Stimulated activated CD8-positive, alpha-beta memory T cell treated with anti-CD3 and anti-CD28 coated beads, Interleukin-15, amount 100 ng/mL, for 4 hours (primary cell): ENCODE data around the gene UQCRC2.
"Not testable (repeated sequence)": the region's sequence is repeated elsewhere in the genome, so short reads cannot be mapped to it uniquely, and the experiment has no call there.

Experiments
- DNase-seq, 2 donors: peaks; one replicate each; pipeline ENCODE4 v3.0.0-alpha.2; 2020; ENCODE audit warnings: low read depth in 2 of 2

The UQCRC2 gene

DNA sequence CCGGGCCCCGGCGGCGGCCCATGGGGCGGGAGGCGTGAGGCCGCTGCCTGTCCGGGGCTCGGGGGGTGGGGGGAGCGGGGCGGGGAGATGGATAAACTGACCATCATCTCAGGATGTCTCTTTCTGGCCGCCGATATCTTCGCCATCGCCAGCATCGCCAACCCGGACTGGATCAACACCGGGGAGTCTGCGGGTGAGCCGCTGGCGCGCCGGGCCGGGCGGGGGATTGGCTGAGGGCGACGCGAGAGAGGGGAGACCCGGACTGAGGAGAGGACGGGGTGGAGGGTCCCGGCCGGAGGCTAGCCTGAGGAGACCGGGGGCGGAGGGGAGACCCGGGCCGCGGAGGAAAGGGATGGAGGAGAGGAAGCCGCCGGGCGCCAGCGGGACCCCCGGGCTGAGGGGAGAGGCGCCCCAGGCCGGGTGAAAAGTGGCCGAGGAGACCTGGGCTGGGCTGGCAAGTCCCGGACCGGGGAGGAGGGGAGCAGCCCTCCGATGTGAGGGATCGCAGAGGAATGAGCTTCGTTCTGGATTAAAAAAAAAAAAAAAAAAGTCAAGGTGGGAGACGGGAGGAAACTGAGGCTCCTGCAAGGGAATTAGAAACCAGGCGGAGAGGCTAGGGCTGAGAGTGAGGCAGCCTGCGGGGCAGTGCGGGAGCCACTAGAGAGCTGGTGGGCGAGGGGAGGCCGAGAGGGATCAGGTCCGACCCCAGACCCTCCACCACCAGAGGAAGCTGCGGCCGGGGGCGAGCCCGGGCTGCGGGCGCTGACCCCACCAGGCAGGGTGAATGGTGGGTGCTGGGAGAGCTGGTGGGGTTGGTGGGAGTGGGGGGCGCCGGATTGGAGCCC, 55.3 kb downstream of the UQCRC2 start:
- DNase-seq, result peak in 1 of 2 donors; percentile 7

DNA sequence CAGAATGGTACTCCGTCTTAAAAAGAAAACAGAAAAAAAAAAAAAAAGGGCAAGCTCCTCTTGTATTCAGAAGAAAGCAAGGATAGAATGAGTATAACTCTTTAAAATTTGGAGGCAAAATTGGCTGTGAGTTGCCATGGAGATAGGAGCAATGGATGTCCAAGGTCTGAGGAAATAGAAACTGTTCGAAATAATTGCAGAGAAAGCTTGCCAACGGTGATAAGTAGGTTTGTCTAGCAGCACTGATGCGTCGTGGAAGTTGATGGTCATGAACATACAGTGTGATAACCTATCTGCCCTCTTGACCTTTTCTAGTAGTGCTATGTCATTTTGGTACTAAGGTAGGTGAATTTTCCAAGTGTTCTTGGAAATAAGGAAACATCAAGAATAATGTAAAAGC, 57.7 kb downstream of the UQCRC2 start:
- DNase-seq, result no peak

DNA sequence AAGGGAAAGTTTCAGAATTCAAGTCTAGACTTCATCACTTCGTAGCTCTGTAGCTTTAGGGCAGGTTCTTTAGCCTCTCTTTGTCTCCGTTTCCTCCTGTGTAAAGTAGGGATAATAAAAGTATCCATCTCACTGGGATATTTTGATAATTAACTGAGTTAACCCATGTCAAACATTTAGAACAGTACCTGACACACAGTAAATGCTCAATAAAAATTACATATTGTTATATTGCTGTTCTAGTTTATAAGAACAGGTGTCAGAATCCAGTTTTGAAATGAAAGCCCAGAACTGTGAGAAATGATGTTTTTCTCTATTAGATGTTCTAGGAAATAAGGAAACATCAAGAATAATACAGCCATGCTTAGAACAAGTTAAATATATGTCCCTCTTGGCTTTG, 59.1 kb downstream of the UQCRC2 start:
- no peak for DNase-seq

DNA sequence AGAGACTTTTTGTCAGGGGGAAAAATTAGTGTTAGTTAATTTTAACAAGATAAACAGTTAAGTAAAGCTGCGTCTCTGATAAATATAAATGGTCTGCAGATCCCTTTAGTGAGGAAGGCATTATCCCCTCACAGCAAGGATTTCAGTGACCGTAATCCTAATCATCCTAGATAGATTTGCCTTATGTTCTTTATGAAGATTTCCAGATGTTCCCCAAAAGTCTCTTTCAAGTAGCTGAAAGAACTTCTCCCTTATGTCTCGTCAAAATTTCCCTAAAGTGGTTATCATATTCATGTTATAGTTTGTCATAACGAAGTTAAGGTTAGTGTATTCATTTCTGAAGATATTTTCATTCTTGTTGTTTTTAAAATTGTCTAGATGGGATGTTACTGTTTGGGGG, 60.3 kb downstream of the UQCRC2 start:
- no peak for DNase-seq

DNA sequence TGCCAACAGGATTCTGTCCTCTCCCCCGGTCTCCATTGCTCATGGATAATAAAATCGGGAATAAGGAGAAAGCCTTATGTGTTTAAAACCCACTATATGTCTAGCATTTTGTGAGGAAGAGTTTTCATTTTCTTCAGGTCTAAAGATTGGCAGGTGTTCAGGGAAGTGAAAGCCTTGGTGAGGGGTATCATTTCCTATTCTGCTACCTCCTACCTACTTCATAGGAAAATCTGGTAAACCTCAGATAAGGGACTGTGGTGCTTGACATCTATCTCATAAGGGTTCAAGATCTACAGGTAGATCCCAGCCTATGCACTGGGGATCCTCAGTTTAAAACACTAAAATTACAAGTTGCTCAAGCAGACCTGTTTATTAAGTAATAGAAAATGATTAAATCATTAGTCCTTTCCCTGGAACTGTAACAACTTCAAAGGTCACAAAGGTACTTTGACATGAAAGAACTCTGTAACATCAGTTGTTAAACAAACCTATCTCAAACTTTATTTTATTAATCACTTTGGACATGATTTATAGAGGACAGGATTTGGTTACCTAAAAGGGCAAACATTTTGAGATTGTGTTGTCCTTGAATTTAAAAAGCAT, 61.2 kb downstream of the UQCRC2 start:
- no peak for DNase-seq

DNA sequence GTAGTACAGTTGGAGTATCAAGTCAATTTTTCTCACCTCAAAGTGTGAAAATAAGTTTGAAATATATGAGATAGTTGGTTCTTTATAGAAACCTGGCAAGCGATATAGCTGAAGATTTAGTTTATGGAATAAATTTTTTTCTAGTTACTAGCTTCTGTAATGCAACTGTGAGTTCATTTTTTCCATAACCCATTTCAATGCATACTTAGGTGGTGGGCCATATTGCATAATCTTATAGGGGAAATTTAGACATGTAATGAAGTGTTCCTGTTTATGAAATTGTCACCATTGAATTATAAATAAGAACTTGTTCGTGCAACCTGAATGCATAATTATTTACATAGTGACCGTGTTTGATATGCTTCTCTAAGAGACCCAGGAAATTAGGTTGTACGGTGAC, 63.8 kb downstream of the UQCRC2 start:
- no peak for DNase-seq

DNA sequence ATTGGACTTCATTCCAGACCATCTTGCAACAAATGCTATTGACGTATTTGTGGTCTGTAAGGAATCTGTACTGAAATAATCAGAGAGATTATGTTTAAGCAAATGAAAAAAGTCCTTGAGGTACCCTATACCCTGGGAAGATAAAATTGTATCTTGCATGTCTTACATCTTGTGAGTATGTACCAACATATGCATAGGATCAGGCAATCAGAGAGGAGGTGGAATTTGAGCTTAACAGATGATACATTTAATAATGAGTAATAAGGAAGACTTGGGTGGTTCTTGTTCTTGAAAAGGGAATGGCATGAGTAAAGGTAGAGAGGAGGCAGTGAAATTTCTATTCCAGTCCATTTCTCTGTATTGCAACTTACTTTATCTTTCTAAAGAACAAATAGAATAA, 65.4 kb downstream of the UQCRC2 start:
- no peak for DNase-seq

DNA sequence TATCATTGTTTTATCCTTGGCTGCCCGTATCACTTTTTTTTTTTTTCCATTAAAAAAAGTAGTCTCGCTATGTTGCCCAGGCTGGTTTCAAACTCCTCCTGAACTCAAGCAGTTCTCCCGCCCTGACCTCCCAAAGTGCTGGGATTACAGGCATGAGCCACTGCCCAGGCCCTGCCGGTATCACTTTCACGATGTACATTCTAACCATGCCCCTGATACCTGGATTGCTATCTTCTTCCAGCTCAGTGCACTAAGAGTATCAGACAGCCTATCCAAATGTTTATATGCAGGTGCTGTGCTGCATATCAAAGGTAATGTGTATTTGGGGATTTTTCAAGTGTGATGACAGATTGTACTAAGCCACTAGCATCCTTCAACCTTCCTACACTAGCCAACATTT, 69.0 kb downstream of the UQCRC2 start:
- no peak for DNase-seq

DNA sequence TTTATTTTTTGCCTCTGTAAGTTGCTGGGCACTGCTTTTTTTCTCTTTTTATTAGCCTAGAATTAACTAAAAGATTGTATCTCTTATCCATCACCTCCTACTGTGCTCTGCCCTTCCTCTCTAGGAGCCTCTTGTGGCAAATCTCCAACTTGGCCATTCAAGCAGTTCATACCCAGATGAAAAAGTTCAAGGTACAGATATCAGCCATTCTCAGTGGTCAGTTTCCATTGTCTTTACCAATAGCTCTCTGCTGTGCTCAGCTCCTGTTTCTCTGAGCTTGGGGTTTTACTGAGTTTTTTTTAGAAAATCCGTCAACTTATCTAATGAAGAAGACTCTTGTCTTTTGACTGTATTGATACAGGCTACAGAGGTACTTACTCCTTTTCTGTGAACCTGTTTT, 70.3 kb downstream of the UQCRC2 start:
- DNase-seq, result no peak

DNA sequence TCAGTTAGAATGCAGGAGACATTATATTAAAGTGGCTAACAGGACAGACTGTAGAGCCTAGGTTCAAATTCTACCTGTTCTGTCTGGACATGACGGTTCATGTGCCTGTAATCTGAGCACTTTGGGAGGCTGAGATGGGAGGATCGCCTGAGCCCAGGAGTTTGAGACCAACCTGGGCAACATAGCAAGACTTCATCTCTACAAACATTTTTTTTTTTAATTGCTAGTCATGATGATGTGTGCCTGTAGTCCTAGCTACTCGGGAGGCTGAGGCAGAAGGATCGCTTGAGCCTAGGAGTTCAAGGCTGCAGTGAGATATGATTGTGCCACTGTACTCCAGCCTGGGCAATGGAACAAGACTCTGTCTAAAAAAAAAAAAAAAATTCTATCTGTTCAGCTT, 71.6 kb downstream of the UQCRC2 start:
- not testable (repeated sequence) for DNase-seq

DNA sequence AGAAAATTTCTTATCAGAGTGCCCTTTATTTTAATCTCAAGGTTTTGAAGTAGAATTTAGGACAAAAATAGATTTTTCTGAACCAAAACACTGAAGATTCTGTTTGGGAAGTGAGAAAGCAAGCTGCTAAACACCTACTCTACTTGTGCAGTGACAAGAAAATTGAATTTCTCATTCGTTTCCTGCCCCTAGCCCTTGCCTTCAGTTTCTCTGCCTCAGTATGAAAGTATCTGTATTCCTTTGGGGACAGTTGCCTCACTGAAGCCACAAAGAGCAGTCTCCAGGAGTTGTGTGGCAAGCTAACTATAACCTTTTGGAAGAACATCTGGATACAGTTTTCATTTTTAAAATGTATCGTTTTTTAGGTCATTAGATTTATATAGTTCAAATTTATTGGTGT, 74.5 kb downstream of the UQCRC2 start:
- no peak for DNase-seq

DNA sequence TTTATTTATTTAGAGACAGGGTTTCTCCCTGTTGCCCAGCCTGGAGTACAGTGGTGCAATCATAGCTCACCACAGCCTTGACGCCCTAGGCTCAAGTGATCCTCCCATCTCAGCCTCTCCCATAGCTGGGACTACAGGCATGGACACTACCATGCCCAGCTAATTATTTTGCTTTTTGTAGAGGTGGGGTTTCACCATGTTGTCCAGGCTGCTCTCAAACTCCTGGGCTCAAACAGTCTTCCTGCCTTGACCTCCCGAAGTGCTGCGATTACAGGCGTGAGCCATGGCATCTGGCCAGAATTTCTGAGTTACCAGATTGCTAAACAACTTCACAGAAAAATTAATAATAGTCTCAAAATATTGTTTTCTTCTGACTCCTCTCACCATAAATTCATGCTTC, 76.5 kb downstream of the UQCRC2 start:
- DNase-seq, result no peak

DNA sequence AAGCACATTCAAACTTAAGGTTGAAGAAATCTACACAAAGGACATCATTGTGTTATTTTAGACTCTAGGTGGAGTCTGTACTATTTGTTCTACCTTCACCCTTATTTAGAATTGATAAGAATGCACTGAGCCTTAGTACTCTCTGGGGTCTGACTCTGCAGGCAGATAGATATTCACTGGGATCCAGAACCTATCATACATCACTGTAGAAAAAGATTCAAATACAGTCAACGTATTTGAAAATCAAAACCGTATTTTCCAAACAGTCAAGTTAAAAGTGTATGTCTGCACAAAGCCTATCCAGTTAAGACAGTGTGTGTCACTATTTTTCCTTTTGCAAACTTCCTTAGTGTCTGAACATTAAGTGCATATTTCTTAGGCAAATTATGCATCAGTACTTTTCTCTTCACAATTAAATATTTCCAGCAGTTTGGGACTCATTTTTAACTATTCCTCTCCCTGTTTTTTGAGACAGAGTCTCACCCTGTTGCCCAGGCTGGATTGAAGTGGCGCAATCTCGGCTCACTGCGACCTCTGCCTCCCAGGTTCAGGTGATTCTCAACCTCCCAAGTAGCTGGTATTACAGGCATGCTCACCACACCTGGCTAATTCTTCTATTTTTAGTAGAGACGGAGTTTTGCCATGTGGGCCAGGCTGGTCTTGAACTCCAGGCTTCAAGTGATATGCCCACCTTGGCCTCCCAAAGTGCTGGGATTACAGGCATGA, 77.1 kb downstream of the UQCRC2 start:
- no peak for DNase-seq

DNA sequence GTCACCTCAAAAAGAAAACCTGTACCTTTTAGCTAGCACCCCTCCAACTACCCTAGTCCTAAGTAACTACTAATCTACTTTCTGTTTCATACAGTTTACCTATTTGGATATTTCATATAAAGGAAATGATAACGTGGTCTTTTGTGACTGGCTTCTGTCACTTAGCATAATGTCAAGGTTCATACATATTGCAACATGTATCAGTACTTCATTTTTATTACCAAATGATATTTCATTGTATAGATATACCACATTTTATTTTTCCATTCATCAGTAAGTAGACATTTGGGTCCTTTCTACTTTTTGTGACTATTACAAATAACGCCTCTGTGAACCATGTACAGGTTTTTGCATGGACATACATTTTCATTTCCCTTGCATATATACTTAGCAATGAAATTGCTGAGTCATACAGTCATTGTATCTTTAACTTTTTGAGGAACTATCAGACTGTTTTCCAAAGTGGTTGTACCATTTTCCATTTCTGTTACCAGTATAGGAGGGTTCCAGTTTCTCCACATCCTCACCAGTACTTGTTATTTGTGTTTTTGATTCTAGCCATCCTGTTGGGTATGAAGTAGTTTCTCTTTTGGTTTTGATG, 78.4 kb downstream of the UQCRC2 start:
- no peak for DNase-seq
